ENCODE measurements around the gene ASB9. TPM values are rescaled to one million over a fixed set of nuclear protein-coding genes. Genes with fewer than 3 reads are reported as not detected.

The ASB9 gene
- total RNA-seq, 2 experiments from 2014 or later: not detected

- DNase-seq (ENCODE audit: low spot score): no peak
- ChIA-PET CTCF (ENCODE audit: unreplicated experiment) (no interaction called here), POLR2A (no interaction called here)
- Histone ChIP-seq H3K9me2 (ENCODE audit: insufficient read depth, low read length) (no peaks in the 10 kb centered on the region), H3K4me2 (ENCODE audit: low read length) (no peak overlapping the region), H3K4me1 (ENCODE audit: insufficient read depth, low read length, poor library complexity, severe bottlenecking) (no peaks in the 10 kb centered on the region), H3K9me3 (ENCODE audit: low read length) (no peaks in the 10 kb centered on the region), H3K27ac (ENCODE audit: low read depth, low read length, poor library complexity, severe bottlenecking) (no peak overlapping the region), H3K79me2 (ENCODE audit: insufficient read depth, low read depth, low read length) (no peaks in the 10 kb centered on the region), H2AFZ (ENCODE audit: low read length) (no peak overlapping the region), H3K4me3 (ENCODE audit: low read depth, low read length, poor library complexity, severe bottlenecking) (no peak overlapping the region), H4K20me1 (ENCODE audit: insufficient read depth, low read length) (no peaks in the 10 kb centered on the region), H3K36me3 (ENCODE audit: insufficient read depth, low read length) (no peaks in the 10 kb centered on the region)
- intact Hi-C loops (cut with micrococcal nuclease; ENCODE audit: unreplicated experiment): no loop called here
- TF ChIP-seq EZH2phosphoT487 (IDR thresholded peaks at IDR 0.05; ENCODE audit: borderline replicate concordance, low read depth, low read length) (no peak), CTCF (conservative IDR thresholded peaks at IDR 0.05; ENCODE audit: low read length) (no peak)
- BruUV-seq (replicated peaks): no TSS peak
Observed at GRCh38 chrX:15214588-15214987, 55.3 kb downstream of the ASB9 start.

- ChIA-PET POLR2A (no interaction called here), CTCF (ENCODE audit: unreplicated experiment) (no interaction called here)
- intact Hi-C loops (cut with micrococcal nuclease; ENCODE audit: unreplicated experiment): no loop called here
- no peaks in the 10 kb centered on the region for H4K20me1 ChIP-seq (ENCODE audit: insufficient read depth, low read length)
- H3K4me1 ChIP-seq (ENCODE audit: insufficient read depth, low read length, poor library complexity, severe bottlenecking): no peaks in the 10 kb centered on the region
- no peak overlapping the region for H2AFZ ChIP-seq (ENCODE audit: low read length)
- BruUV-seq (replicated peaks): no TSS peak
- TF ChIP-seq EZH2phosphoT487 (IDR thresholded peaks at IDR 0.05; ENCODE audit: borderline replicate concordance, low read depth, low read length): no peak
- no peak for TF ChIP-seq CTCF (conservative IDR thresholded peaks at IDR 0.05; ENCODE audit: low read length)
- H3K79me2 ChIP-seq (ENCODE audit: insufficient read depth, low read depth, low read length): no peaks in the 10 kb centered on the region
- H3K4me3 ChIP-seq (ENCODE audit: low read depth, low read length, poor library complexity, severe bottlenecking): no peak overlapping the region
- H3K9me3 ChIP-seq (ENCODE audit: low read length): no peaks in the 10 kb centered on the region
- no peaks in the 10 kb centered on the region for H3K9me2 ChIP-seq (ENCODE audit: insufficient read depth, low read length)
- no peak overlapping the region for H3K4me2 ChIP-seq (ENCODE audit: low read length)
- no peak overlapping the region for H3K27ac ChIP-seq (ENCODE audit: low read depth, low read length, poor library complexity, severe bottlenecking)
- no peaks in the 10 kb centered on the region for H3K36me3 ChIP-seq (ENCODE audit: insufficient read depth, low read length)
- no peak for DNase-seq (ENCODE audit: low spot score)
Observed at GRCh38 chrX:15209096-15209495, 60.8 kb downstream of the ASB9 start.

- intact Hi-C loops (cut with micrococcal nuclease; ENCODE audit: unreplicated experiment): no loop called here
Observed at GRCh38 chrX:15207994-15208393, 61.9 kb downstream of the ASB9 start.

More at GRCh38 chrX:15207994-15208393, 61.9 kb downstream of the ASB9 start:
- DNase-seq (ENCODE audit: low spot score): no peak
- Histone ChIP-seq H3K27ac (ENCODE audit: low read depth, low read length, poor library complexity, severe bottlenecking) (no peak overlapping the region), H3K4me2 (ENCODE audit: low read length) (no peak overlapping the region), H3K9me2 (ENCODE audit: insufficient read depth, low read length) (no peaks in the 10 kb centered on the region), H3K4me3 (ENCODE audit: low read depth, low read length, poor library complexity, severe bottlenecking) (no peak overlapping the region), H2AFZ (ENCODE audit: low read length) (no peak overlapping the region), H3K4me1 (ENCODE audit: insufficient read depth, low read length, poor library complexity, severe bottlenecking) (no peaks in the 10 kb centered on the region), H3K79me2 (ENCODE audit: insufficient read depth, low read depth, low read length) (no peaks in the 10 kb centered on the region), H4K20me1 (ENCODE audit: insufficient read depth, low read length) (no peaks in the 10 kb centered on the region), H3K36me3 (ENCODE audit: insufficient read depth, low read length) (no peaks in the 10 kb centered on the region), H3K9me3 (ENCODE audit: low read length) (no peaks in the 10 kb centered on the region)
- TF ChIP-seq EZH2phosphoT487 (IDR thresholded peaks at IDR 0.05; ENCODE audit: borderline replicate concordance, low read depth, low read length) (no peak), CTCF (conservative IDR thresholded peaks at IDR 0.05; ENCODE audit: low read length) (no peak)
- POLR2A ChIA-PET: no interaction called here
- CTCF ChIA-PET (ENCODE audit: unreplicated experiment): no interaction called here
- no TSS peak for BruUV-seq (replicated peaks)
